CD14-positive monocyte (primary cell): ENCODE measurements around the gene ALDH18A1. TPM values are rescaled to one million over a fixed set of nuclear protein-coding genes. Genes with fewer than 3 reads are reported as not detected.
A peak's percentile ranks its signal among the peaks of the same experiment; 100 is the strongest.

Source experiments
- DNase-seq, 3 donors: peaks; one replicate each; pipeline ENCODE4 v3.0.0-alpha.2; 2011 to 2022
- H2AFZ ChIP-seq: 2 replicates; pipeline ENCODE4 v1.6.0; 2012; ENCODE audit warnings: mild to moderate bottlenecking, low read depth, low read length, inconsistent platforms; ENCODE audit not compliant: insufficient read depth, poor library complexity, severe bottlenecking
- H3K27ac ChIP-seq, 2 donors: 1 replicate in 1 of 2; 2 replicates in 1 of 2; pipeline ENCODE4 v1.5.1; 2012 to 2013; ENCODE audit warnings: low read length in 2 of 2, control low read depth in 1 of 2, inconsistent platforms in 1 of 2, low read depth in 1 of 2, mild to moderate bottlenecking in 1 of 2
- H3K27me3 ChIP-seq, 2 donors: one replicate each; pipeline versions ENCODE4 v1.6.0 to v1.6.1; 2011 to 2013; ENCODE audit warnings: low read length in 2 of 2; ENCODE audit not compliant: control insufficient read depth in 2 of 2, insufficient read depth in 2 of 2
- H3K36me3 ChIP-seq, 2 donors: replicated peaks in 1 of 2; 1 replicate in 1 of 2; 2 replicates in 1 of 2; pipeline versions ENCODE4 v1.5.1 to v1.6.1; 2012 to 2013; ENCODE audit warnings: low read length in 2 of 2, control low read depth in 1 of 2, inconsistent platforms in 1 of 2, mild to moderate bottlenecking in 1 of 2; ENCODE audit not compliant: insufficient read depth in 2 of 2, control insufficient read depth in 1 of 2
- H3K4me1 ChIP-seq, 2 donors: 1 replicate in 1 of 2; 2 replicates in 1 of 2; pipeline versions ENCODE4 v1.5.1 to v1.6.1; 2012 to 2013; ENCODE audit warnings: low read length in 2 of 2, control low read depth in 1 of 2, inconsistent platforms in 1 of 2, mild to moderate bottlenecking in 1 of 2, moderate library complexity in 1 of 2; ENCODE audit not compliant: insufficient read depth in 2 of 2, control insufficient read depth in 1 of 2
- H3K4me2 ChIP-seq: replicated peaks from 2 replicates; pipeline ENCODE3; 2012; ENCODE audit warnings: low read length, moderate library complexity, mild to moderate bottlenecking; ENCODE audit not compliant: poor library complexity, severe bottlenecking; ENCODE audit errors: extremely low read depth
- H3K4me3 ChIP-seq, 3 experiments: fragments of 200-600 bp in 1 of 3; sonication (generic) in 1 of 3; replicated peaks in 1 of 3; 1 replicate in 2 of 3; 2 replicates in 1 of 3; pipeline ENCODE4 v1.5.1; 2011 to 2013; ENCODE audit warnings: low read length in 3 of 3, mild to moderate bottlenecking in 3 of 3, control low read depth in 2 of 3, low read depth in 2 of 3, inconsistent platforms in 1 of 3, moderate library complexity in 1 of 3
- H3K79me2 ChIP-seq: 2 replicates; pipeline ENCODE4 v1.6.0; 2012; ENCODE audit warnings: mild to moderate bottlenecking, control low read depth, inconsistent platforms, low read length, moderate library complexity; ENCODE audit not compliant: insufficient read depth
- H3K9ac ChIP-seq: 2 replicates; pipeline ENCODE4 v1.6.0; 2017; ENCODE audit warnings: low read length, mild to moderate bottlenecking; ENCODE audit not compliant: insufficient read depth, poor library complexity, severe bottlenecking
- H3K9me3 ChIP-seq, 2 donors: replicated peaks in 1 of 2; 1 replicate in 1 of 2; 2 replicates in 1 of 2; pipeline versions ENCODE4 v1.5.1 to v1.6.1; 2012 to 2013; ENCODE audit warnings: low read length in 2 of 2, control low read depth in 1 of 2; ENCODE audit not compliant: control insufficient read depth in 1 of 2, insufficient read depth in 1 of 2
- H4K20me1 ChIP-seq: 2 replicates; pipeline ENCODE4 v1.6.0; 2012; ENCODE audit warnings: mild to moderate bottlenecking, low read length, control low read depth, moderate library complexity; ENCODE audit not compliant: insufficient read depth
- H3K27ac Mint-ChIP-seq, 7 donors: one replicate each; pipeline ENCODE4 v1.8.0; 2020; ENCODE audit warnings: mild to moderate bottlenecking in 7 of 7, mixed read lengths in 7 of 7, moderate library complexity in 6 of 7, inconsistent platforms in 2 of 7
- H3K27me3 Mint-ChIP-seq, 3 donors: one replicate each; pipeline ENCODE4 v1.8.0; 2021 to 2022; ENCODE audit warnings: low read depth in 3 of 3, mild to moderate bottlenecking in 3 of 3, mixed read lengths in 3 of 3, moderate library complexity in 3 of 3, inconsistent platforms in 1 of 3
- H3K36me3 Mint-ChIP-seq, 2 donors: one replicate each; pipeline ENCODE4 v1.8.0; 2020; ENCODE audit warnings: mixed read lengths in 2 of 2, inconsistent platforms in 1 of 2, mild to moderate bottlenecking in 1 of 2
- H3K4me1 Mint-ChIP-seq: one replicate; pipeline ENCODE4 v1.8.0; 2020; ENCODE audit warnings: mild to moderate bottlenecking, mixed read lengths
- H3K4me3 Mint-ChIP-seq, 2 donors: one replicate each; pipeline ENCODE4 v1.8.0; 2020; ENCODE audit warnings: mild to moderate bottlenecking in 2 of 2, mixed read lengths in 2 of 2, moderate library complexity in 1 of 2
- H3K9me3 Mint-ChIP-seq, 7 donors: one replicate each; pipeline ENCODE4 v1.8.0; 2020 to 2022; ENCODE audit warnings: mixed read lengths in 7 of 7, mild to moderate bottlenecking in 6 of 7, moderate library complexity in 6 of 7, inconsistent platforms in 2 of 7
- WGBS: methylation state at CpG from one replicate; pipeline ENCODE4 v1.1.5; 2013; ENCODE audit warnings: missing lambda C conversion rate; ENCODE audit not compliant: insufficient coverage; 5-methylcytosine and 5-hydroxymethylcytosine counted together
- intact Hi-C, 2 donors: fragments of 100-400 bp; cut with micrococcal nuclease; formaldehyde crosslinking; loops; one replicate each; pipeline versions ENCODE4 v1.15.0 to v1.15.1; 2023
- polyA plus RNA-seq, 3 donors: library from polyadenylated mRNA; depleted of rRNA in 1 of 3; unstranded in 2 of 3; stranded (reverse) in 1 of 3; fragments of 300-500 nt in 2 of 3; fragments of >200 nt in 1 of 3; fragmentation: Illumina TruSeq in 2 of 3; gene quantifications; 1 replicate in 2 of 3; 2 replicates in 1 of 3; pipeline ENCODE4 v1.2.3, GENCODE V29; 2012 to 2021
- TF ChIP-seq, protein P1 (sequence below): fragments of 200-600 bp; IDR thresholded peaks from one replicate; pipeline ENCODE4 v1.8.0; 2022; ENCODE audit warnings: antibody characterized with exemption, mild to moderate bottlenecking

The ALDH18A1 gene
- polyA plus RNA-seq, 3 donors = 1.7 to 2.6 (median 2.6) TPM

DNA sequence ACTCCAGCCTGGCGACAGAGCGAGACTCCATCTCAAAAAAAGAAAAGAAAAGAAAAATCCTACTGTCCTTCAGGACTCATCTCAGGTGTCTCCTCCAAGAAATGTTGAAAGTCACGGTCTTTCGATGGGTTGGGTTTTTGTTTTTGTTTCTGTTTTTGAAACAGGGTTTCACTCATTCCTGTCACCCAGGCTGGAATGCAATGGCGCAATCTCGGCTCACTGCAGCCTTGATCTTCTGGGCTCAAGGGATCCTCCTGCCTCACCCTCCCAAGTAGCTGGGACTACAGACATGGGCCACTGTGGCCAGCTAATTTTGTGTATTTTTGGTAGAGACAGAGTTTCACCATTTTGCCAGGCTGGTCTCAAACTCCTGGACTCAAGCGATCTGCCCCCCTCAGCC lies 92.2 kb downstream of the ALDH18A1 start:
- intact Hi-C loops = no loop called here
- Histone ChIP-seq H3K27ac (no peak overlapping the region), H3K4me3 (no peak overlapping the region), H2AFZ (no peak overlapping the region), H3K36me3 (no peaks in the 10 kb centered on the region), H3K4me1 (peaks cover 28 to 38% of the 10 kb centered on the region in 2 donors), H3K79me2 (no peaks in the 10 kb centered on the region), H3K9ac (no peak overlapping the region), H4K20me1 (no peaks in the 10 kb centered on the region), H3K9me3 (no peaks in the 10 kb centered on the region), H3K27me3 (peaks cover 8 to 18% of the 10 kb centered on the region in 2 donors), H3K4me2 (no peak overlapping the region)
- no peak for DNase-seq
- Mint-ChIP-seq H3K4me3 (no peak overlapping the region), H3K36me3 (peaks cover 0 to 3% of the 10 kb centered on the region in 2 donors), H3K9me3 (no peaks in the 10 kb centered on the region), H3K4me1 (peaks cover 37% of the 10 kb centered on the region), H3K27ac (no peak overlapping the region), H3K27me3 (peaks cover 18 to 20% (median 18%) of the 10 kb centered on the region in 3 donors)
- TF ChIP-seq, protein P1, sequence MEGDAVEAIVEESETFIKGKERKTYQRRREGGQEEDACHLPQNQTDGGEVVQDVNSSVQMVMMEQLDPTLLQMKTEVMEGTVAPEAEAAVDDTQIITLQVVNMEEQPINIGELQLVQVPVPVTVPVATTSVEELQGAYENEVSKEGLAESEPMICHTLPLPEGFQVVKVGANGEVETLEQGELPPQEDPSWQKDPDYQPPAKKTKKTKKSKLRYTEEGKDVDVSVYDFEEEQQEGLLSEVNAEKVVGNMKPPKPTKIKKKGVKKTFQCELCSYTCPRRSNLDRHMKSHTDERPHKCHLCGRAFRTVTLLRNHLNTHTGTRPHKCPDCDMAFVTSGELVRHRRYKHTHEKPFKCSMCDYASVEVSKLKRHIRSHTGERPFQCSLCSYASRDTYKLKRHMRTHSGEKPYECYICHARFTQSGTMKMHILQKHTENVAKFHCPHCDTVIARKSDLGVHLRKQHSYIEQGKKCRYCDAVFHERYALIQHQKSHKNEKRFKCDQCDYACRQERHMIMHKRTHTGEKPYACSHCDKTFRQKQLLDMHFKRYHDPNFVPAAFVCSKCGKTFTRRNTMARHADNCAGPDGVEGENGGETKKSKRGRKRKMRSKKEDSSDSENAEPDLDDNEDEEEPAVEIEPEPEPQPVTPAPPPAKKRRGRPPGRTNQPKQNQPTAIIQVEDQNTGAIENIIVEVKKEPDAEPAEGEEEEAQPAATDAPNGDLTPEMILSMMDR = no peak
- WGBS = no CpG with 5 or more reads among the region's 7 CpGs

DNA sequence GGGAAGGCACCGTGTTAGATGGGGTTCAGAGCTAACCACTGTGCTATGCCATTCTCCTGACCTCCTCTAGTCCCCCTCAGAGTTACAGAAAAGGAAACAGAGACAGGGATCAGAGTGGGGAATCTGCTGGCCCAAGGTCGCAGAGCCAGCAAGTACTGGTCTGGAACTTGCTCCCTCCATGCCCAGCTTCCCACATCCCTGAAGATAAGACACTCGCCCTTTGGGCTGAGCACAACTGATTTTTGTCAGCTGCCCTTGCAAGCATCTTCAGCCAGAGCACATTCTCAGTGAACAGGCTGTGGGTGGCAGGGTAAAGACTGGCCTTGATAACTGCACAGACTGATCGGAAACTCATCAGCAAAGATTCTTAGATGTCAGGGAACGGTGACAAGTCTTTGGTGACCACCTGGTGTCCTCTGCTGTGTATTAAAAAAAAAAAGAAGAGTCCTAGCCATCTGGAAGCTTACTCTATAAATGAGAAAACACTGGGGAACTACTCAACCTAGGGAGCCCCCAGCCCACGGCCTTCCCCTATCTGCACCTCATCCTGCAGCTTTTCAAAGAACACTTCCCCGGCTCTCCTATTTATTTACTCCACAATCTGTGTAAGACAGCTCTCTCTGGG lies 94.1 kb downstream of the ALDH18A1 start:
- H3K9me3 ChIP-seq = no peaks in the 10 kb centered on the region
- no peak for DNase-seq
- H3K27me3 Mint-ChIP-seq = peaks cover 21 to 36% (median 29%) of the 10 kb centered on the region in 3 donors

More for the DNA sequence above, 94.1 kb downstream of the ALDH18A1 start:
- WGBS = 89% methylated on average over 3 of the region's 7 CpGs
- H3K4me1 Mint-ChIP-seq = peaks cover 19% of the 10 kb centered on the region
- TF ChIP-seq, protein P1 = no peak
- H3K4me2 ChIP-seq = no peak overlapping the region
- H2AFZ ChIP-seq = peak overlapping the region; percentile 32
- peak overlapping the region in 1 of 2 donors; percentile 43 for H3K4me3 Mint-ChIP-seq
- H3K9ac ChIP-seq = no peak overlapping the region
- no peaks in the 10 kb centered on the region for H3K79me2 ChIP-seq
- no peak overlapping the region for H3K4me3 ChIP-seq
- no peaks in the 10 kb centered on the region for H3K36me3 ChIP-seq
- H4K20me1 ChIP-seq = no peaks in the 10 kb centered on the region
- H3K27me3 ChIP-seq = peaks cover 14 to 23% of the 10 kb centered on the region in 2 donors
- H3K27ac ChIP-seq = no peak overlapping the region
- H3K9me3 Mint-ChIP-seq = peaks cover 0 to 1% (median 0%) of the 10 kb centered on the region in 7 donors
- intact Hi-C loops = no loop called here
- peaks cover 11 to 20% of the 10 kb centered on the region in 2 donors for H3K4me1 ChIP-seq
- peak overlapping the region in 1 of 7 donors; percentile 35 for H3K27ac Mint-ChIP-seq
- peaks cover 0 to 3% of the 10 kb centered on the region in 2 donors for H3K36me3 Mint-ChIP-seq
